HG03097 (cell line): ENCODE data around the gene FES.

Experiments
- ATAC-seq: cut with Tn5 transposase; IDR thresholded peaks from one replicate; pipeline ENCODE4 v1.9.1; 2021; ENCODE audit not compliant: unreplicated experiment, low FRiP score

The FES gene

GRCh38 chr15:90875549-90875981 is 8.7 kb upstream of the FES start:
- ATAC-seq, result no peak

DNA sequence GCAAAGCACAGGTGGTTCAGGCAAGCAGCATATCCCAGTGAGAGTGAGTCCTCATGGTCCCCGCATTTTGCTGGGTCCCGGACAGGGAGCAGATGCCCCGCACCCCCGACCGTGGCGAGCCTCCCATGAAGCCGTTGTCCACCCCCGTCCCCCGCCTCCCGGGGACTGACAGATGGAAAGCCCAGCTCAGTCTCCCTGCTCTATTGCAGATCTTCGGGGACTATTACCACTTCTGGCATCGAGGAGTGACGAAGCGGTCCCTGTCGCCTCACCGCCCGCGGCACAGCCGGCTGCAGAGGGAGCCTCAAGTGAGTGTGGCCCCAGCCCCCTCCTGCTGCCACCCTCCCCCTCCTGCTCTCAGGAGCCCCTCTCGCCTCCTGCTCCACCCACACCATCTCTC is 8.3 kb upstream of the FES start:
- no peak for ATAC-seq

GRCh38 chr15:90876512-90877170 is 7.7 kb upstream of the FES start:
- no peak for ATAC-seq

GRCh38 chr15:90877315-90877714 is 7.0 kb upstream of the FES start:
- ATAC-seq, result no peak

- ATAC-seq, result no peak
These were observed 6.3 kb upstream of the FES start for GRCh38 chr15:90877996-90878395.

DNA sequence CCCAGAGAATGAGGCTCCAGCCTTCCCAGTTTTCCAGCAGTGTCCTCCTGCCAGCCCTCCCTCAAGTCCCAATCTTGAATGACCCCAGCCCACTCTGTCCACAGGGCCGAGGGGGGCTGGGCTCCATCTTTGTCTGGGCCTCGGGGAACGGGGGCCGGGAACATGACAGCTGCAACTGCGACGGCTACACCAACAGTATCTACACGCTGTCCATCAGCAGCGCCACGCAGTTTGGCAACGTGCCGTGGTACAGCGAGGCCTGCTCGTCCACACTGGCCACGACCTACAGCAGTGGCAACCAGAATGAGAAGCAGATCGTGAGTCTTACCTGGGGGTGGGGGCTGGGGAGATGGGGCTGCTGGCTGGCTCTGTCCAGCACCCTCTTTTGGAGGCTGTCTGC is 5.6 kb upstream of the FES start:
- ATAC-seq, result no peak

DNA sequence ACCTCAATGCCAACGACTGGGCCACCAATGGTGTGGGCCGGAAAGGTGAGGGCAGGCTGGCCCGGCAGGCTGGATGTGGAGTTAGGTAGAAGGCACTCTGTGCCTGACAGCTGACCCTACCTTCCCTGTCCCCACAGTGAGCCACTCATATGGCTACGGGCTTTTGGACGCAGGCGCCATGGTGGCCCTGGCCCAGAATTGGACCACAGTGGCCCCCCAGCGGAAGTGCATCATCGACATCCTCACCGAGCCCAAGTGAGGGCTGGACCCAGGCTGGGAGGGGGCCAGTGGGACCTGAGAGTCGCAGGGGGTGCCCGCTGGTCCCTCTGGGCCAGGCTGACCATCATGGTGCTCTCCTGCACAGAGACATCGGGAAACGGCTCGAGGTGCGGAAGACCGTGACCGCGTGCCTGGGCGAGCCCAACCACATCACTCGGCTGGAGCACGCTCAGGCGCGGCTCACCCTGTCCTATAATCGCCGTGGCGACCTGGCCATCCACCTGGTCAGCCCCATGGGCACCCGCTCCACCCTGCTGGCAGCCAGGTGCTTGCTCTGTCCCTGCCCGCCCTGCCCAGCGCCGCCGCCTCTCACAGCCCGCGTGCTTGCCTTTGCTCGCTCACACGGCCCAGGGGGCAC is 4.5 kb upstream of the FES start:
- no peak for ATAC-seq

- ATAC-seq, result no peak
These were observed 3.7 kb upstream of the FES start for GRCh38 chr15:90880381-90881145.

GRCh38 chr15:90881181-90881977 is 2.9 kb upstream of the FES start:
- no peak for ATAC-seq

GRCh38 chr15:90881978-90882721 is 2.2 kb upstream of the FES start:
- no peak for ATAC-seq

DNA sequence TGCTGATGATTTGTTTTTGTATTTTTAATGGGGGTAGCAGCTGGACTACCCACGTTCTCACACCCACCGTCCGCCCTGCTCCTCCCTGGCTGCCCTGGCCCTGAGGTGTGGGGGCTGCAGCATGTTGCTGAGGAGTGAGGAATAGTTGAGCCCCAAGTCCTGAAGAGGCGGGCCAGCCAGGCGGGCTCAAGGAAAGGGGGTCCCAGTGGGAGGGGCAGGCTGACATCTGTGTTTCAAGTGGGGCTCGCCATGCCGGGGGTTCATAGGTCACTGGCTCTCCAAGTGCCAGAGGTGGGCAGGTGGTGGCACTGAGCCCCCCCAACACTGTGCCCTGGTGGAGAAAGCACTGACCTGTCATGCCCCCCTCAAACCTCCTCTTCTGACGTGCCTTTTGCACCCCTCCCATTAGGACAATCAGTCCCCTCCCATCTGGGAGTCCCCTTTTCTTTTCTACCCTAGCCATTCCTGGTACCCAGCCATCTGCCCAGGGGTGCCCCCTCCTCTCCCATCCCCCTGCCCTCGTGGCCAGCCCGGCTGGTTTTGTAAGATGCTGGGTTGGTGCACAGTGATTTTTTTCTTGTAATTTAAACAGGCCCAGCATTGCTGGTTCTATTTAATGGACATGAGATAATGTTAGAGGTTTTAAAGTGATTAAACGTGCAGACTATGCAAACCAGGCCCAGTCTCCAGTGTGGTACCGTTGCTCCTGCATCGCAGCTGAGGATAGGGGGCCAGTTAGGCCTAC is 1.4 kb upstream of the FES start:
- no peak for ATAC-seq

DNA sequence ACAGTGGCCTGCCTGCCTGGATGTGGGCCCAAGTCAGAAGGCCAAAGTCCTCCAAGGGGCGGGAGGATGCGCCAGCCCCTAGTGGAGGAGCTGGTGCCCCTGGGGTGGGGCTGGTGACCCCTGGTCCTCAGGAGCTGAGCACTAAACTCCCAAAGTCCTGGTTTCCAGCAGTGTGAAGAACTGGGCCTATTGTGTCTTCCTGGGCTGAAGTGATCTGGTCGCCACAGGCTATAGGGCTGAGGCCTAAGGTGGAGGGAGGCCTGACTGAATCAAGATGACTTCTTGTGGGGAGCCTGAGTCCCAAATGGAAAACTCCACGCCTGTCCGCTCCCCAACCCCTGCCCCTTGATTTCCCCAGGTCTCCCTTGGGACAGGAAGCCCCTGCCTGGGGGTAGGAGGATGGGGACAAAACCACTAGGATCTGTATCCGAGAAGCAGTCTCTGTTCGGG is 753 bp upstream of the FES start:
- ATAC-seq, result no peak

- no peak for ATAC-seq
These were observed 571 bp downstream of the FES start for GRCh38 chr15:90884719-90885431.

GRCh38 chr15:90885432-90886290 is 1.4 kb downstream of the FES start:
- no peak for ATAC-seq

GRCh38 chr15:90886291-90886614 is 1.9 kb downstream of the FES start:
- ATAC-seq, result no peak

- no peak for ATAC-seq
These were observed 2.8 kb downstream of the FES start for GRCh38 chr15:90887037-90887481.

DNA sequence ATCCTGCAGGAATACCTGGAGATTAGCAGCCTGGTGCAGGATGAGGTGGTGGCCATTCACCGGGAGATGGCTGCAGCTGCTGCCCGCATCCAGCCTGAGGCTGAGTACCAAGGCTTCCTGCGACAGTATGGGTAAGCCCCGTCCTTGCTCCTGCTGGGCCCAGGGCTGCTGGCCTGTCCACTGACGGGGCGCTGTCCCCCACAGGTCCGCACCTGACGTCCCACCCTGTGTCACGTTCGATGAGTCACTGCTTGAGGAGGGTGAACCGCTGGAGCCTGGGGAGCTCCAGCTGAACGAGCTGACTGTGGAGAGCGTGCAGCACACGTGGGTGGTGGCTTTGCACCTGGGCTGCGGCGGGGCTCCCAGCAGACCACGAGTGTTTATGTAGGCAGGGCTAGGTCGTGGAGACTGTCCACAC is 5.0 kb downstream of the FES start:
- no peak for ATAC-seq
